ENCODE results near the gene SLC6A17.

Gene SLC6A17

GRCh38 chr1:110184446-110184845 is 34.2 kb downstream of the SLC6A17 start:
- Histone ChIP-seq H3K36me3 (no peaks in the 10 kb centered on the region), H3K27me3 (peaks cover 81% of the 10 kb centered on the region), H3K4me3 (ENCODE audit: low read depth in 1 of 2, low read length in 1 of 2) (no peak overlapping the region), H3K4me1 (ENCODE audit: control insufficient read depth in 1 of 2, insufficient read depth in 1 of 2, low read depth in 1 of 2, low read length in 1 of 2) (no peaks in the 10 kb centered on the region), H3K27ac (no peak overlapping the region), H3K9me3 (no peaks in the 10 kb centered on the region)
- TF ChIP-seq CTCF (IDR thresholded peaks at IDR 0.05), result no peak

- peaks cover 82% of the 10 kb centered on the region for H3K27me3 ChIP-seq
- no peaks in the 10 kb centered on the region for H3K9me3 ChIP-seq
- H3K4me3 ChIP-seq (ENCODE audit: low read depth in 1 of 2, low read length in 1 of 2), result no peak overlapping the region
- TF ChIP-seq CTCF (IDR thresholded peaks at IDR 0.05), result no peak
- H3K4me1 ChIP-seq (ENCODE audit: control insufficient read depth in 1 of 2, insufficient read depth in 1 of 2, low read depth in 1 of 2, low read length in 1 of 2), result no peaks in the 10 kb centered on the region
- no peak overlapping the region for H3K27ac ChIP-seq
- H3K36me3 ChIP-seq, result no peaks in the 10 kb centered on the region
Measured at GRCh38 chr1:110185181-110185580, 34.9 kb downstream of the SLC6A17 start.

- Histone ChIP-seq H3K36me3 (no peaks in the 10 kb centered on the region), H3K4me3 (ENCODE audit: low read depth in 1 of 2, low read length in 1 of 2) (no peak overlapping the region), H3K4me1 (ENCODE audit: control insufficient read depth in 1 of 2, insufficient read depth in 1 of 2, low read depth in 1 of 2, low read length in 1 of 2) (no peaks in the 10 kb centered on the region), H3K27me3 (peaks cover 74% of the 10 kb centered on the region), H3K27ac (no peak overlapping the region), H3K9me3 (no peaks in the 10 kb centered on the region)
- TF ChIP-seq CTCF (IDR thresholded peaks at IDR 0.05), result no peak
Measured at GRCh38 chr1:110186558-110186957, 36.3 kb downstream of the SLC6A17 start.

GRCh38 chr1:110187139-110187890 is 37.0 kb downstream of the SLC6A17 start:
- Histone ChIP-seq H3K4me3 (ENCODE audit: low read depth in 1 of 2, low read length in 1 of 2) (no peak overlapping the region), H3K36me3 (no peaks in the 10 kb centered on the region), H3K27ac (no peak overlapping the region), H3K4me1 (ENCODE audit: control insufficient read depth in 1 of 2, insufficient read depth in 1 of 2, low read depth in 1 of 2, low read length in 1 of 2) (no peaks in the 10 kb centered on the region), H3K27me3 (peaks cover 68% of the 10 kb centered on the region), H3K9me3 (no peaks in the 10 kb centered on the region)
- no peak for TF ChIP-seq CTCF (IDR thresholded peaks at IDR 0.05)

GRCh38 chr1:110188035-110188618 is 37.8 kb downstream of the SLC6A17 start:
- Histone ChIP-seq H3K4me3 (ENCODE audit: low read depth in 1 of 2, low read length in 1 of 2) (no peak overlapping the region), H3K36me3 (no peaks in the 10 kb centered on the region), H3K9me3 (no peaks in the 10 kb centered on the region), H3K4me1 (ENCODE audit: control insufficient read depth in 1 of 2, insufficient read depth in 1 of 2, low read depth in 1 of 2, low read length in 1 of 2) (no peaks in the 10 kb centered on the region), H3K27ac (no peak overlapping the region), H3K27me3 (peaks cover 67% of the 10 kb centered on the region)
- no peak for TF ChIP-seq CTCF (IDR thresholded peaks at IDR 0.05)
